Measurements from ENCODE around the gene C16orf92. TPM values are rescaled to one million over a fixed set of nuclear protein-coding genes. Genes with fewer than 3 reads are reported as not detected.

Gene C16orf92
- total and polyA plus RNA-seq, 2 experiments from 2014 or later, result not detected

GRCh38 chr16:30046588-30046987 lies 23.6 kb downstream of the C16orf92 start:
- no peak for TF ChIP-seq CTCF (IDR thresholded peaks at IDR 0.05; ENCODE audit: low read depth, low read length)
- Histone ChIP-seq H3K36me3 (no peaks in the 10 kb centered on the region), H3K4me1 (ENCODE audit: low read depth) (no peaks in the 10 kb centered on the region), H3K27ac (no peak overlapping the region), H3K27me3 (no peaks in the 10 kb centered on the region), H3K4me3 (no peak overlapping the region), H3K9me3 (ENCODE audit: low read depth) (no peaks in the 10 kb centered on the region)
- DNase-seq (ENCODE audit: low read depth in 1 of 2, low spot score in 1 of 2), result no peak

- Histone ChIP-seq H3K9me3 (ENCODE audit: low read depth) (no peaks in the 10 kb centered on the region), H3K27ac (no peak overlapping the region), H3K4me1 (ENCODE audit: low read depth) (peaks cover 4% of the 10 kb centered on the region), H3K36me3 (no peaks in the 10 kb centered on the region), H3K4me3 (no peak overlapping the region), H3K27me3 (no peaks in the 10 kb centered on the region)
- TF ChIP-seq CTCF (IDR thresholded peaks at IDR 0.05; ENCODE audit: low read depth, low read length), result no peak
- no peak for DNase-seq (ENCODE audit: low read depth in 1 of 2, low spot score in 1 of 2)
Observed at GRCh38 chr16:30049871-30050270, 26.9 kb downstream of the C16orf92 start.

GRCh38 chr16:30051518-30051917 lies 28.5 kb downstream of the C16orf92 start:
- H3K36me3 ChIP-seq, result no peaks in the 10 kb centered on the region

GRCh38 chr16:30052671-30053372 lies 29.8 kb downstream of the C16orf92 start:
- H3K27ac ChIP-seq, result no peak overlapping the region
- DNase-seq (ENCODE audit: low read depth in 1 of 2, low spot score in 1 of 2), result peak; percentile 92 to 95
- no peaks in the 10 kb centered on the region for H3K36me3 ChIP-seq
- H3K4me1 ChIP-seq (ENCODE audit: low read depth), result peaks cover 4% of the 10 kb centered on the region
- no peaks in the 10 kb centered on the region for H3K9me3 ChIP-seq (ENCODE audit: low read depth)
- no peak for TF ChIP-seq CTCF (IDR thresholded peaks at IDR 0.05; ENCODE audit: low read depth, low read length)
- H3K4me3 ChIP-seq, result peak overlapping the region; percentile 65
- H3K27me3 ChIP-seq, result no peaks in the 10 kb centered on the region

More at GRCh38 chr16:30051518-30051917, 28.5 kb downstream of the C16orf92 start:
- H3K4me3 ChIP-seq, result no peak overlapping the region
- H3K27me3 ChIP-seq, result no peaks in the 10 kb centered on the region
- no peaks in the 10 kb centered on the region for H3K9me3 ChIP-seq (ENCODE audit: low read depth)
- no peak overlapping the region for H3K27ac ChIP-seq
- no peak for TF ChIP-seq CTCF (IDR thresholded peaks at IDR 0.05; ENCODE audit: low read depth, low read length)
- DNase-seq (ENCODE audit: low read depth in 1 of 2, low spot score in 1 of 2), result peak in 1 of 2 donors; percentile 60
- peaks cover 4% of the 10 kb centered on the region for H3K4me1 ChIP-seq (ENCODE audit: low read depth)

GRCh38 chr16:30053376-30054015 lies 30.5 kb downstream of the C16orf92 start:
- no peak for TF ChIP-seq CTCF (IDR thresholded peaks at IDR 0.05; ENCODE audit: low read depth, low read length)
- no peaks in the 10 kb centered on the region for H3K27me3 ChIP-seq
- no peak overlapping the region for H3K27ac ChIP-seq
- no peaks in the 10 kb centered on the region for H3K36me3 ChIP-seq
- peaks cover 4% of the 10 kb centered on the region for H3K4me1 ChIP-seq (ENCODE audit: low read depth)
- DNase-seq (ENCODE audit: low read depth in 1 of 2, low spot score in 1 of 2), result peak in 1 of 2 donors; percentile 77
- peak overlapping the region; percentile 65 for H3K4me3 ChIP-seq
- no peaks in the 10 kb centered on the region for H3K9me3 ChIP-seq (ENCODE audit: low read depth)
